Testis (tissue), 3 donors: ENCODE results near the gene KCNH2. TPM values are rescaled to one million over a fixed set of nuclear protein-coding genes. Genes with fewer than 3 reads are reported as not detected.

Experiments used
- DNase-seq: peaks from one replicate; pipeline ENCODE4 v3.0.0-alpha.2; 2019
- H3K27ac ChIP-seq, 2 donors: fragments of 200-600 bp; sonication (generic); one replicate each; pipeline ENCODE4 v1.5.1; 2019
- H3K27me3 ChIP-seq: fragments of 200-600 bp; sonication (generic); one replicate; pipeline ENCODE4 v1.5.1; 2019
- H3K36me3 ChIP-seq: fragments of 200-600 bp; sonication (generic); one replicate; pipeline ENCODE4 v1.5.1; 2017; ENCODE audit warnings: low read depth; ENCODE audit errors: missing control alignments
- H3K4me1 ChIP-seq: fragments of 200-600 bp; sonication (generic); one replicate; pipeline ENCODE4 v1.5.1; 2019
- H3K4me3 ChIP-seq, 2 donors: fragments of 200-600 bp; sonication (generic); one replicate each; pipeline ENCODE4 v1.5.1; 2017 to 2019
- H3K9me3 ChIP-seq: fragments of 200-600 bp; sonication (generic); one replicate; pipeline ENCODE4 v1.5.1; 2017
- POLR2A ChIP-seq: fragments of 450-650 bp; IDR thresholded peaks from one replicate; pipeline ENCODE4 v1.6.1; 2017; ENCODE audit warnings: antibody characterized with exemption, mild to moderate bottlenecking, moderate library complexity
- whole genome bisulfite sequencing, 2 donors: methylation state at CpG; one replicate each; pipeline ENCODE4 v1.1.5; 2018; 5-methylcytosine and 5-hydroxymethylcytosine counted together
- intact Hi-C: fragments of 100-400 bp; cut with DNase I; formaldehyde crosslinking; loops from one replicate; pipeline ENCODE4 v1.15.1; 2023; ENCODE audit warnings: low total_unique reads
- polyA plus RNA-seq: library from polyadenylated mRNA; stranded (reverse); fragments of 350-450 nt; fragmentation: Illumina TruSeq; extraction: RNeasy Lipid Tissue Mini Kit (QIAGEN cat#74804); gene quantifications from one replicate; pipeline ENCODE4 v1.2.3, GENCODE V29; 2014; ENCODE audit warnings: low read depth, low replicate concordance; ENCODE audit not compliant: insufficient read depth
- total RNA-seq, 2 donors: library from RNA; depleted of rRNA; stranded (reverse); fragments of >200 nt; gene quantifications; one replicate each; pipeline ENCODE4 v1.2.3, GENCODE V29; 2016
- TF ChIP-seq, protein P1 (sequence below), 3 experiments: fragments of 450-650 bp in 2 of 3; fragments of 200-600 bp in 1 of 3; sonication (generic) in 1 of 3; IDR thresholded peaks; one replicate each; pipeline ENCODE4 v1.5.1; 2016 to 2019; ENCODE audit warnings: antibody characterized with exemption in 3 of 3, mild to moderate bottlenecking in 2 of 3, moderate library complexity in 1 of 3

The KCNH2 gene
- total and polyA plus RNA-seq, 3 donors from 2014 or later: 82.5 to 247 (median 230) TPM

GRCh38 chr7:150988230-150989226 lies 10.4 kb upstream of the KCNH2 start:
- Histone ChIP-seq H3K4me3 (peak overlapping the region in 1 of 2 donors; percentile 12), H3K9me3 (no peaks in the 10 kb centered on the region), H3K4me1 (peaks cover 17% of the 10 kb centered on the region), H3K27me3 (no peaks in the 10 kb centered on the region), H3K27ac (no peak overlapping the region), H3K36me3 (no peaks in the 10 kb centered on the region)
- intact Hi-C loops: loop anchor here (5.0 kb wide), 1 partner anchor 86 kb away; no protein-coding TSS in a partner anchor
- TF ChIP-seq, protein P1, sequence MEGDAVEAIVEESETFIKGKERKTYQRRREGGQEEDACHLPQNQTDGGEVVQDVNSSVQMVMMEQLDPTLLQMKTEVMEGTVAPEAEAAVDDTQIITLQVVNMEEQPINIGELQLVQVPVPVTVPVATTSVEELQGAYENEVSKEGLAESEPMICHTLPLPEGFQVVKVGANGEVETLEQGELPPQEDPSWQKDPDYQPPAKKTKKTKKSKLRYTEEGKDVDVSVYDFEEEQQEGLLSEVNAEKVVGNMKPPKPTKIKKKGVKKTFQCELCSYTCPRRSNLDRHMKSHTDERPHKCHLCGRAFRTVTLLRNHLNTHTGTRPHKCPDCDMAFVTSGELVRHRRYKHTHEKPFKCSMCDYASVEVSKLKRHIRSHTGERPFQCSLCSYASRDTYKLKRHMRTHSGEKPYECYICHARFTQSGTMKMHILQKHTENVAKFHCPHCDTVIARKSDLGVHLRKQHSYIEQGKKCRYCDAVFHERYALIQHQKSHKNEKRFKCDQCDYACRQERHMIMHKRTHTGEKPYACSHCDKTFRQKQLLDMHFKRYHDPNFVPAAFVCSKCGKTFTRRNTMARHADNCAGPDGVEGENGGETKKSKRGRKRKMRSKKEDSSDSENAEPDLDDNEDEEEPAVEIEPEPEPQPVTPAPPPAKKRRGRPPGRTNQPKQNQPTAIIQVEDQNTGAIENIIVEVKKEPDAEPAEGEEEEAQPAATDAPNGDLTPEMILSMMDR (IDR thresholded peaks at IDR 0.05): peak; percentile 80 to 91 (median 81)
- no peak for TF ChIP-seq POLR2A
- DNase-seq: peak; percentile 76
- 13 to 17% methylated on average over 22 to 31 of the region's 31 CpGs for WGBS, 2 donors

- no peak for DNase-seq
- no peaks in the 10 kb centered on the region for H3K27me3 ChIP-seq
- TF ChIP-seq POLR2A: no peak
- TF ChIP-seq, protein P1 (IDR thresholded peaks at IDR 0.05): no peak
- peaks cover 17% of the 10 kb centered on the region for H3K4me1 ChIP-seq
- 83 to 89% methylated on average over 3 to 5 of the region's 5 CpGs for WGBS, 2 donors
- intact Hi-C loops: loop anchor here (5.0 kb wide), 1 partner anchor 84 kb away; no protein-coding TSS in a partner anchor
- H3K27ac ChIP-seq: no peak overlapping the region
- H3K36me3 ChIP-seq: no peaks in the 10 kb centered on the region
- H3K9me3 ChIP-seq: no peaks in the 10 kb centered on the region
- H3K4me3 ChIP-seq: no peak overlapping the region
These were observed 8.4 kb upstream of the KCNH2 start for GRCh38 chr7:150986556-150986955.

- no peaks in the 10 kb centered on the region for H3K27me3 ChIP-seq
- DNase-seq: peak; percentile 85
- TF ChIP-seq POLR2A: no peak
- TF ChIP-seq, protein P1 (IDR thresholded peaks at IDR 0.05): peak in 2 of 3 experiments; percentile 64 to 66
- intact Hi-C loops: loop anchor here (5.0 kb wide), 1 partner anchor 84 kb away; no protein-coding TSS in a partner anchor
- peaks cover 17% of the 10 kb centered on the region for H3K4me1 ChIP-seq
- no peak overlapping the region for H3K27ac ChIP-seq
- no peaks in the 10 kb centered on the region for H3K36me3 ChIP-seq
- 27 to 55% methylated on average over 14 to 16 of the region's 16 CpGs for WGBS, 2 donors
- H3K4me3 ChIP-seq: no peak overlapping the region
- H3K9me3 ChIP-seq: no peaks in the 10 kb centered on the region
These were observed 8.0 kb upstream of the KCNH2 start for GRCh38 chr7:150986099-150986512.

GRCh38 chr7:150983893-150984368 lies 5.8 kb upstream of the KCNH2 start:
- H3K27ac ChIP-seq: no peak overlapping the region
- H3K9me3 ChIP-seq: no peaks in the 10 kb centered on the region
- 11 to 33% methylated on average over 2 of the region's 2 CpGs for WGBS, 2 donors
- intact Hi-C loops: no loop called here
- no peaks in the 10 kb centered on the region for H3K27me3 ChIP-seq
- TF ChIP-seq, protein P1 (IDR thresholded peaks at IDR 0.05): no peak
- TF ChIP-seq POLR2A: no peak
- H3K4me3 ChIP-seq: no peak overlapping the region
- peaks cover 17% of the 10 kb centered on the region for H3K4me1 ChIP-seq
- DNase-seq: peak; percentile 62
- H3K36me3 ChIP-seq: no peaks in the 10 kb centered on the region
